K562 (cell line): ENCODE measurements around the gene NSUN3. TPM values are rescaled to one million over a fixed set of nuclear protein-coding genes. Genes with fewer than 3 reads are reported as not detected.

Experiments used
- BRF1 ChIP-seq: IDR thresholded peaks from 3 replicates; pipeline ENCODE4 v1.6.1; 2011; ENCODE audit warnings: borderline replicate concordance, mild to moderate bottlenecking; ENCODE audit not compliant: insufficient read length; ENCODE audit errors: extremely low read depth
- CCNT2 ChIP-seq: IDR thresholded peaks from 2 replicates; pipeline ENCODE4 v1.6.1; 2011; ENCODE audit warnings: borderline replicate concordance, low read depth, mild to moderate bottlenecking, moderate library complexity, mixed read lengths, low read length; ENCODE audit not compliant: insufficient read length; ENCODE audit errors: extremely low read depth
- EHMT2 ChIP-seq: fragments of 450-650 bp; IDR thresholded peaks from 2 replicates; pipeline ENCODE4 v1.6.1; 2018; ENCODE audit warnings: antibody characterized with exemption
- ERF ChIP-seq: fragments of 450-650 bp; formaldehyde crosslinking; IDR thresholded peaks from 2 replicates; pipeline ENCODE4 v1.4.0; 2020; ENCODE audit warnings: mild to moderate bottlenecking, mixed read lengths
- ESRRB ChIP-seq: fragments of 250-450 bp; sonication (Bioruptor Pico); IDR thresholded peaks from 2 replicates; pipeline ENCODE4 v1.5.0; 2020; ENCODE audit warnings: mild to moderate bottlenecking, moderate library complexity, borderline replicate concordance
- EWSR1 ChIP-seq: fragments of 450-650 bp; IDR thresholded peaks from 2 replicates; pipeline ENCODE4 v1.6.1; 2018; ENCODE audit warnings: borderline replicate concordance, mild to moderate bottlenecking, low read depth, moderate library complexity; ENCODE audit not compliant: partially characterized antibody
- FOXO4 ChIP-seq: fragments of 450-650 bp; formaldehyde crosslinking; IDR thresholded peaks from 2 replicates; pipeline ENCODE4 v1.4.0; 2020; ENCODE audit warnings: mild to moderate bottlenecking, moderate library complexity
- HDAC1 ChIP-seq, 2 experiments: fragments of 450-650 bp; IDR thresholded peaks; 2 replicates each; pipeline ENCODE4 v1.6.1; 2016 to 2017; ENCODE audit warnings: inconsistent platforms in 1 of 2, mild to moderate bottlenecking in 1 of 2, moderate library complexity in 1 of 2
- HMBOX1 ChIP-seq: sonication (generic); IDR thresholded peaks from 2 replicates; pipeline ENCODE4 v1.6.1; 2016
- ILF3 ChIP-seq: fragments of 450-650 bp; IDR thresholded peaks from 2 replicates; pipeline ENCODE4 v1.6.1; 2018; ENCODE audit warnings: antibody characterized with exemption, mild to moderate bottlenecking, moderate library complexity, borderline replicate concordance
- IRF1 ChIP-seq: sonication (generic); formaldehyde crosslinking; IDR thresholded peaks from 2 replicates; pipeline ENCODE4 v1.8.0; 2022; ENCODE audit warnings: missing genetic modification reagents, mild to moderate bottlenecking, borderline replicate concordance
- MYC ChIP-seq, 2 experiments: fragments of 250-450 bp in 1 of 2; sonication (Bioruptor Pico) in 1 of 2; IDR thresholded peaks; 2 replicates each; pipeline versions ENCODE4 v1.5.1 to v1.6.1; 2012 to 2021; ENCODE audit warnings: low read depth in 2 of 2, borderline replicate concordance in 1 of 2, improper control_type of control experiment in 1 of 2, low read length in 1 of 2, mild to moderate bottlenecking in 1 of 2, moderate library complexity in 1 of 2
- NR2C2 ChIP-seq, 2 experiments: fragments of 200-800 bp in 1 of 2; sonication (Bioruptor generic) in 1 of 2; sonication (generic) in 1 of 2; formaldehyde crosslinking in 1 of 2; IDR thresholded peaks; 2 replicates each; pipeline versions ENCODE4 v1.6.1 to v1.8.0; 2016 to 2022; ENCODE audit warnings: mild to moderate bottlenecking in 1 of 2, missing compliant biosample characterization in 1 of 2, missing genetic modification characterization in 1 of 2, missing genetic modification reagents in 1 of 2
- NRF1 ChIP-seq, 2 experiments: fragments of 450-650 bp; IDR thresholded peaks in 1 of 2; conservative IDR thresholded peaks in 1 of 2; 2 replicates each; pipeline ENCODE4 v1.6.1; 2014; ENCODE audit warnings: mild to moderate bottlenecking in 2 of 2
- PRPF4 ChIP-seq: fragments of 200-400 bp; formaldehyde crosslinking; IDR thresholded peaks from one replicate; pipeline ENCODE4 v1.6.1; 2017; ENCODE audit warnings: low read length, low read depth, mild to moderate bottlenecking; ENCODE audit not compliant: insufficient read depth, poor library complexity, severe bottlenecking
- SIN3A ChIP-seq, 2 experiments: fragments of 150-350 bp in 1 of 2; IDR thresholded peaks; 2 replicates each; pipeline ENCODE4 v1.6.1; 2011 to 2016; ENCODE audit warnings: borderline replicate concordance in 2 of 2, low read depth in 2 of 2, low read length in 2 of 2, mild to moderate bottlenecking in 2 of 2, moderate library complexity in 2 of 2; ENCODE audit not compliant: control insufficient read depth in 1 of 2
- SMARCE1 ChIP-seq: fragments of 450-650 bp; IDR thresholded peaks from 2 replicates; pipeline ENCODE4 v1.7.1; 2016; ENCODE audit warnings: mild to moderate bottlenecking
- TFAP4 ChIP-seq: sonication (generic); formaldehyde crosslinking; IDR thresholded peaks from 2 replicates; pipeline ENCODE4 v1.8.0; 2022; ENCODE audit warnings: missing genetic modification reagents, mild to moderate bottlenecking, moderate library complexity, borderline replicate concordance
- ZNF184 ChIP-seq: sonication (generic); formaldehyde crosslinking; IDR thresholded peaks from 2 replicates; pipeline ENCODE4 v1.5.0; 2020; ENCODE audit warnings: missing genetic modification reagents
- ZNF263 ChIP-seq: sonication (generic); formaldehyde crosslinking; IDR thresholded peaks from 2 replicates; pipeline ENCODE4 v1.8.0; 2022; ENCODE audit warnings: mild to moderate bottlenecking, missing genetic modification reagents, borderline replicate concordance
- ZNF57 ChIP-seq: fragments of 450-650 bp; formaldehyde crosslinking; IDR thresholded peaks from 2 replicates; pipeline ENCODE4 v1.4.0; 2020; ENCODE audit warnings: mild to moderate bottlenecking, moderate library complexity
- polyA plus RNA-seq, 8 experiments: library from polyadenylated mRNA; depleted of rRNA in 4 of 8; stranded (reverse) in 5 of 8; unstranded in 3 of 8; fragments of >200 nt; fragmentation: Nextera tagmentation in 2 of 8; fragmentation: Illumina TruSeq in 1 of 8; extraction: Ambion mirVana in 2 of 8; extraction: Trizol in 1 of 8; gene quantifications; 2 replicates each; pipeline versions ENCODE4 v1.2.1 to v1.2.3, GENCODE V29; 2011 to 2014; ENCODE audit warnings: inconsistent platforms in 1 of 8, missing spikeins in 1 of 8
- total RNA-seq, 7 experiments: library from RNA; depleted of rRNA in 6 of 7; stranded (reverse); fragments of >200 nt in 6 of 7; fragmentation: Illumina TruSeq in 2 of 7; extraction: Trizol in 2 of 7; gene quantifications; 2 replicates each; pipeline versions ENCODE4 v1.2.1 to v1.2.3, GENCODE V29; 2011 to 2021; ENCODE audit warnings: low replicate concordance in 1 of 7

The NSUN3 gene
- total and polyA plus RNA-seq, 9 of the 15 experiments (the other 6 are each of a cell fraction or from before 2014, with no cell fraction given) = 4.4 to 12.3 (median 7.6) TPM

- TF ChIP-seq IRF1 (CRISPR knock-in tag) (no peak), FOXO4 (CRISPR knock-in tag) (no peak), ZNF57 (CRISPR knock-in tag) (no peak), HMBOX1 (peak; percentile 33; the same call in 1 of the 2 replicates), SMARCE1 (peak; percentile 51; the same call in 1 of the 2 replicates), BRF1 (no peak), SIN3A (IDR thresholded peaks at IDR 0.05; ENCODE audit: borderline replicate concordance in 2 of 2, control insufficient read depth in 1 of 2, low read depth in 2 of 2, low read length in 2 of 2) (no peak), EHMT2 (no peak), TFAP4 (peak; percentile 54), ZNF184 (CRISPR knock-in tag) (no peak), ESRRB (CRISPR knock-in tag) (no peak), MYC (IDR thresholded peaks at IDR 0.05; ENCODE audit: low read depth, low read length) (no peak; the same call in none of the 2 replicates), MYC (CRISPR knock-in tag; IDR thresholded peaks at IDR 0.05; ENCODE audit: borderline replicate concordance, low read depth) (no peak), ERF (CRISPR knock-in tag) (no peak), PRPF4 (no peak), ILF3 (no peak), EWSR1 (no peak), NR2C2 (CRISPR knock-in tag; IDR thresholded peaks at IDR 0.05) (no peak), NR2C2 (tag; IDR thresholded peaks at IDR 0.05) (peak; percentile 49; the same call in 1 of the 2 replicates), NRF1 (conservative IDR thresholded peaks at IDR 0.05 in 1 of 2, IDR thresholded peaks at IDR 0.05 in 1 of 2) (peak; percentile 85 to 88), HDAC1 (IDR thresholded peaks at IDR 0.05) (peak in 1 of 2 experiments; percentile 44; a peak in 2 of 4 replicates), ZNF263 (no peak), CCNT2 (no peak)
Observed at GRCh38 chr3:94062513-94063404, at the start of gene NSUN3, which contains the start of gene DHFR2 (continued).
